ENCODE data around the gene PCMTD2.
A peak's percentile ranks its signal among the peaks of the same experiment; 100 is the strongest.
"Not testable (repeated sequence)": the region's sequence is repeated elsewhere in the genome, so short reads cannot be mapped to it uniquely, and the experiment has no call there.

PCMTD2 gene

DNA sequence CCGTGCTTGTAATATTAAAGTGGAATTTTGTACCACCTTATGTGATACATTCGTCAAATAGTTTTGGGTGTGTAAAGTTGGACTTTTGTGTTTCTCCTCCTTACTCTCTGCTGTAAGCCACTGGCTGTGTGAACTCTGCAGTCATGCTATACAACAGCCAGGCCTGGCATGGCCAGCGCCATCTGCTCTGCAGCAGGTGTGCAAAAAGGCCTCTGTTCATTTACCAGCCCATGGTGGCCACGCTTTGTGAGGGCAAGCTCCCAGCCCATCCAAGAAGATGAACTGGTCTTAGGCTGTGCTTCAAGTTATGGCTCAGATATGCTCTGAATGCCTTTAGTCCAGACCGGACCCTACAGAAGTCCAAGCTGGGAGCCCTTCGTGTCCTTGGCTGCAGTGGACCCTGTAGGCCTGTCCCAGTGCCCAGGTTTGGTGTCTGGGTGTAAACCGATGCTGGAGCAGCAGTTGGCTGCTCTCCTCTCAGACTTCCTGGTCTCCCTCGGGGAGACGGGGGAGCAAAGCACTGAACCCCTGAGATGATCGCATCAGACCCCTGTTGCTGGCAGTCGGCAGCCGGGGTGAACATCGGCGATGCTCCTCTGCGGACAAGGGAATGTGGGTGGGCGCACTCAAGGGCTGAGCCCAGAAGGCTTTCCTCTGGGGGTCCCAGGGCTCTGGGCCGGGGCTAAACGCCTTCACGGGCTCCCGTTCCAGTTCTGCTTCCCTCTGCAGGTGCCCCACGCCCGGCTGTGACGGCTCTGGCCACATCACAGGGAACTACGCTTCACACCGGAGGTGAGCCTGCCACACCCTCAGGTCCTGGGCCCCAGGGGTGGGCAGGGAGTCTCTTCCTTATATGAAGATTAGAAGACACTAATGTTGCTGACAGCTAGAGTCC is 28.6 kb upstream of the PCMTD2 start:
- no peak for DNase-seq (ENCODE audit: low read depth in 1 of 2, low spot score in 1 of 2)
- in situ Hi-C loops (cut with HindIII; ENCODE audit: low pct_unique_long_range_greater_than_20kb, low sequenced_read_pairs) = no loop called here
- no peak for TF ChIP-seq JUND (IDR thresholded peaks at IDR 0.05; ENCODE audit: low read depth)

DNA sequence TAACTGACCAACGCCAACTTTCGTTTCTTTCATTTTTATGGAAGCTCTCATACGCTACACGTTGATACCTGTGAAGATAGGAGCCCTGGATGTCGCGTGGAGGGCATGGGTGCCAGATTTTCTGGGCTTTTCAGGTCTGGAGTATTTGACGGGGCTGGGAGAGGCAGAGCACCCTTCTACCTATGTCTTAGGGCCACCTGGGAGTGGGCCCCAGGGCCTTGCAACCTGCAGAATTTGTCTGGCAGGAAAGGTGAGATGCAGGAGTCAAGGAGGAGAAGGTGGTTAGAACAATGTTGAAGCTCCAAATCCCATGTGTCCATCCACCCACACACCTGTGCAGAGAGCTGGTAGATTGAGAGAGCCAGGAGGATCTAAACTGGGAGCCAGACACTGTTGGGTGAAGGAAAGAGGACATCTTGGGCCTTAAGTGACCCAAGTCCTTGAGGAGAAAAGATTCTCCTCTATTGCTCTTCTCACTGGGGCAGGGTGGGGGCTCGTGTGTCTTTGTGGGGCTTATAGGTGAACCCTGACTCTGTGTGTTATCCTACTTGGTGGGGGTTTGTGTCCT is 27.4 kb upstream of the PCMTD2 start:
- in situ Hi-C loops (cut with HindIII; ENCODE audit: low pct_unique_long_range_greater_than_20kb, low sequenced_read_pairs) = no loop called here
- DNase-seq (ENCODE audit: low read depth in 1 of 2, low spot score in 1 of 2) = no peak
- TF ChIP-seq JUND (IDR thresholded peaks at IDR 0.05; ENCODE audit: low read depth) = no peak

DNA sequence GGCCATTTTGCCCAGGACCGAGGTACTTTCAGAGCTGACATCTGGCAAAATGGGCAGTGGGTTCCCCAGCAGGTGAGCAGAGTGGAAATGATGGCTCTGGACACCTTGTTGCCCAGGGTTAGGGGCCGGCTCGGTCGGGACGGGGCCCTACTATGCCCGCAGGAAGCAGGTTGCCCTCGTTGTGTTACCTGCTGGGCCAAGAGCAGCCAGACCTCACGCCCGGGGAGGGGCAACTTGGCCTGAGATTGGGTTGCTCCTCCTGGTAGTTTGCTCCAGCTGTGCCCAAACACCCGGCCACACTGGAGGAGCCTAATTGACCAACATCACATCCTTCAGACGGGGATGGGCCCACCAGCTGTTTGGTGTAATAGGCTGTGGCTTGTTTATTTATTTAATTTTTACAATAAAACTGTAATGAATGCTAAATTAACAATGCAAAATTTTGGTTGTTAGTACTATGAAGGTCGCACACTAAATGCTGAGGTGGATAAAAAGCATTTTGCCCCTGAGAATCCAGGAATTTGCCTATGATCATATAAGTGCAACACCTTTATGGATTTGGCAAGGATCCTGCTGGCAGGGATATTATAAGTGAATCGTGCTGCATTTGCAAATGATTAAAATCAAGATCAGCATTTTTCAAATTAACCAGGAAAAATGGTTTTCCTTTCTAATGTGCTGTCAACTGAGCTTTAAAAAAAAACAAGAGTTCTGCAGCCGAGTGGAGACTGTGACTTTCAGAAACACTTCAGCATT is 26.6 kb upstream of the PCMTD2 start:
- DNase-seq (ENCODE audit: low read depth in 1 of 2, low spot score in 1 of 2) = no peak
- TF ChIP-seq JUND (IDR thresholded peaks at IDR 0.05; ENCODE audit: low read depth) = no peak
- in situ Hi-C loops (cut with HindIII; ENCODE audit: low pct_unique_long_range_greater_than_20kb, low sequenced_read_pairs) = no loop called here

DNA sequence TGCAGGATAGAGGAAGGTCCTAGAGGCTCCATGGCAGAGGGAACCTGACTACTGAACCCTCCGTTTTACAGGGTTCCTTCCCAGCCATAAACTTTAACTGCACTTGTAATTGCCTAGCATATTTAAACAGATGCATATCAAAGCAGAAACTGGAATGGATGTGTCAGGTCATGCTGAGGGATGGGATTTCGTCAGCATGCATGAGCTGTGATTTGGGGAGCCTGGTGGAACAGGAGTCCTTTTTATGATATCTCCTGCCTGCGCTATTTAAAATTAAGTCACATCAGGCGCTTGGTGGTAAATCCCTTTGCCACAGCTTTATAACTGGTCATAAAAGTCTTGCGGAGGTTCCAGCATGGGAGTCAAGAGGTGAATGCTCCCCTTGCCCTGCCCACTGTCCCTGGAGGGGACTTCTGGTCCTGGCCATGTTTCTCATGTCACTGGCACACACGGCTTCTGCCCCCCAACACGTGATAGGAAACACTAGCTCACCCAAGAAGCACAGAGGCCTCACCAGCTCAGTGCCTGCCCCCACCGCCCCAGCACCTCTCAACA is 26.0 kb upstream of the PCMTD2 start:
- in situ Hi-C loops (cut with HindIII; ENCODE audit: low pct_unique_long_range_greater_than_20kb, low sequenced_read_pairs) = no loop called here
- TF ChIP-seq JUND (IDR thresholded peaks at IDR 0.05; ENCODE audit: low read depth) = no peak
- DNase-seq (ENCODE audit: low read depth in 1 of 2, low spot score in 1 of 2) = no peak

DNA sequence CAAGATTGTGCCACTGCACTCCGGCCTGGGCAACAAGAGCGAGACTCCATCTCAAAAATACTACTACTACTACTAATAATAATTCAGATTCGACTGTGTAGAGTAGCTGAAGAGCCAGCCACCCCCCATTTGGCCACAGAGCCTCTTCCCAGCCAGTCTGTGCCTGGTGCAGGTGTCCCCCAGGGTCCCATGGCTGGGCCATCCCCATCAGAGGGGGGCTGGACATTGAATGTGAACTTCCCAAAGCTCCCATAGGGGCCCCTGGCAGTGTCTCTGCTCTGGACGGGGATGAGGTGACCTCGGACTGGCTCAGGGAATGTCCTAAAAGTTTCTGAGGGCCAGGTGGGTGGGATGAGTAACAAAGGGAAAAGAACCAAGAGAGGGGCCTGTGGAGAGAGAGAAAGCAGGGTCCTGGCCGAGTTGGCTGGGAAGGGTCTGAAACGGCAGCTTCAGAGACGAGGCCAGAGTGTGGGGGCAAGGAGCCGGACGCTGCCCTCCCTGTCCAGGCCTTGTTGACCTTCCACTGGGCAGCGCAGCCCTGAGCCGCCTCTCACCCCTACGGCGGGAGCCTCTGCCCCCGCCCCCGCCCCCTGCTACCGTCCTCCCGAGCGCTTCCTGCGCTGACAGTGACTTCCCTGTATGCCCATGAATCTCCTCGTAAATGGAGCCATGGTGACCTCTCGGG is 24.9 kb upstream of the PCMTD2 start:
- in situ Hi-C loops (cut with HindIII; ENCODE audit: low pct_unique_long_range_greater_than_20kb, low sequenced_read_pairs) = no loop called here
- no peak for TF ChIP-seq JUND (IDR thresholded peaks at IDR 0.05; ENCODE audit: low read depth)
- DNase-seq (ENCODE audit: low read depth in 1 of 2, low spot score in 1 of 2) = no peak

DNA sequence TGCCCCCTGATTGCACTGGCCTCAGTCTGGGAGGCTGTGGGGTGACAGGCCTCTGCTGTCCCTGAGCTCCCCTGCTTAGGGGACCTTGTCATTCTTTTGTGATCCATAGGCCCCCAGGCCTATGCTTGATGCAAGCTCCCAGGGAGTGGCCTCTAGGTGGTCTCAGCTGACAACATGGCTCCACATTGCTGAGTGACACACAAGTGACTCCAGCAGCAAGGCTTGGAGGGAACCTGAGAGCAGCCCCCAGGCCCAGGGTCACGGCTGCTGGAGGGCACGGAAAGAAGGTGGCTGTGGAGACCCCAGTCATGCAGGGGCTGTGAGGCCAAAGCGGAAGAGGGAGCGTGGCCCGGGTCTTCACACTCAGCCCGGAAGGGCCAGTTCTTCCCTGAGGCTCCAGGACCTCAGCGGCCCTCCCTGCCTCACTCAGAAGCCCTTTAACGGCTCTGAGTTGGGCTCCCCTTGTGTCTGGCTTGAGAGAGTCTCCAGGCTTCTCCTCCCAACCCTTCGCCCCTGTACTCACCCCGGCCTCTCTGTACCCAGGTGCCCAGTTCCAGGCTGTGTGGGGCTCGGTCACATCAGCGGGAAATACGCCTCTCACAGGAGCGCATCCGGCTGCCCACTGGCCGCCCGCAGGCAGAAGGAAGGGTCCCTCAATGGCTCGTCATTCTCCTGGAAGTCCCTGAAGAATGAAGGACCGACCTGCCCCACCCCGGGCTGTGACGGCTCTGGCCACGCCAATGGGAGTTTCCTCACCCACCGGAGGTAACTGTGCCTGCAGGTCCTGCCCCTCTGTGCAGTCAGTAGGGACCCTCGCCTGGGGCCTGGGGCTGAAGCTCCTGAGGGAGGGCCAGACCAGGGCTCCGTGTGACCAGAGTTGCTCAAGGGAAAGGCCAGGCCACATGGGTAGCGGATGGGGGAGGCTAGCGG is 23.7 kb upstream of the PCMTD2 start:
- in situ Hi-C loops (cut with HindIII; ENCODE audit: low pct_unique_long_range_greater_than_20kb, low sequenced_read_pairs) = no loop called here
- no peak for TF ChIP-seq JUND (IDR thresholded peaks at IDR 0.05; ENCODE audit: low read depth)
- DNase-seq (ENCODE audit: low read depth in 1 of 2, low spot score in 1 of 2) = no peak

DNA sequence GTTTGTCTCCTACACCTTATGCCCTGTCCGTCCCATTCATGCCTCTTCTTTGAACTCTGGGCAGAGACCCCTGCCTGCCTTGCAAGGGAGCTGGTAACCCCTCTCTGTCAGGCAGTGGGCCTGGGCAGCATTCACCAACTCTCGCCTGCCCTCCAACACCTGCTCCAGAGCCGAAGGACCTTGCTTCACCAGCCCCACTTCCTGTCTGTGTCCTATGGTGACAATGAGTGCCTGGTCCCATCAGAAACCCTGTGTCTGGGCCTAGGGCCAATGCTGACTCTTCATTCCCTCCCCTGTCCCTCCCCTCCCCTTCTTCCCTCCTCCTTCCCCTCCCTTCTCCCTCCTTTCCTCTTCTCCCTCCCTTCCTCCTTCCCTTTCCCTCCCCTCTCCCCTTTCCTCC is 22.8 kb upstream of the PCMTD2 start:
- peak in 1 of 2 experiments; percentile 56 for DNase-seq (ENCODE audit: low read depth in 1 of 2, low spot score in 1 of 2)
- in situ Hi-C loops (cut with HindIII; ENCODE audit: low pct_unique_long_range_greater_than_20kb, low sequenced_read_pairs) = no loop called here

DNA sequence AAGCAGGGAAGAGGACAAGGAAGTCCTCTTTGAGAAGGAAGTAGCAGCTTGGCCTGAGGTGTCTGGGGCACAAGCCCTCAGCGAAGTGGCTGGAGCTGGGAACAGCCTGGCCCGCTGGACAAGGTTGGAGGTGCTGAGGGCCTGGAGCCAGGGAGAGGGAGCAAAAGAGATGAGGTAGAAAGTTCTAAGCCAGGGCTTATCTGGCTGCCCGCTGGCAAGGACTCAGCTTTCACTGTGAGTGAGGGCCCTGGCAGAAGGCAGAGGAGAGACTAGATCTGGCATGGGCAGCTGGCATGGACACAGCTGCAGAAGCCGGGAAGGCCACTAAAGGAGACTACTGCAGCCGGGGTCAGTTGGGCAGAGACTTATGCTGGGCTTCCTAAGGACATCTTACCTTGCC is 21.8 kb upstream of the PCMTD2 start:
- no peak for TF ChIP-seq JUND (IDR thresholded peaks at IDR 0.05; ENCODE audit: low read depth)
- in situ Hi-C loops (cut with HindIII; ENCODE audit: low pct_unique_long_range_greater_than_20kb, low sequenced_read_pairs) = no loop called here
- peak in 1 of 2 experiments; percentile 47 for DNase-seq (ENCODE audit: low read depth in 1 of 2, low spot score in 1 of 2)

More for the DNA sequence above, 22.8 kb upstream of the PCMTD2 start:
- TF ChIP-seq JUND (IDR thresholded peaks at IDR 0.05; ENCODE audit: low read depth) = no peak

DNA sequence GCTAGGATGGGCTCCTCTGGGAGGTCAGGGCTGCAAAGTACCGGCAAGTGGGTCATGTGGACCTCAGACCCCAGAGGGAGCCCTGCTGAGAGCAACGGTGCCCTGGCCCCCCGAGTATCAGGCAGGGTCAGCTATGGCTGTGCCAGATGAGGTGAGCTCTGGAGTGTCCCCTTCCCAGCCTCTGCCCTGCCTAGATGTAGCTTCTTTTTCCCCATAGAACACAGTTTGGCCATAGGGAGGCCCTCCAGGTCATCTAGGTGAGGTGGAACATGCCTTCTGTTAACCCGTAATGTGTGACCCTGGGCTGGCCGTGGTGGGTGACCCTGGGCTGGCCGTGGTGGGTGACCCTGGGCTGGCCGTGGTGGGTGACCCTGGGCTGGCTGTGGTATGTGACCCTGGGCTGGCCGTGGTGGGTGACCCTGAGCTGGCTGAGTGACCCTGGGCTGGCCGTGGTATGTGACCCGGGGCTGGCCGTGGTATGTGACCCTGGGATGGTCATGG is 21.2 kb upstream of the PCMTD2 start:
- DNase-seq (ENCODE audit: low read depth in 1 of 2, low spot score in 1 of 2) = no peak
- in situ Hi-C loops (cut with HindIII; ENCODE audit: low pct_unique_long_range_greater_than_20kb, low sequenced_read_pairs) = no loop called here
- TF ChIP-seq JUND (IDR thresholded peaks at IDR 0.05; ENCODE audit: low read depth) = no peak

DNA sequence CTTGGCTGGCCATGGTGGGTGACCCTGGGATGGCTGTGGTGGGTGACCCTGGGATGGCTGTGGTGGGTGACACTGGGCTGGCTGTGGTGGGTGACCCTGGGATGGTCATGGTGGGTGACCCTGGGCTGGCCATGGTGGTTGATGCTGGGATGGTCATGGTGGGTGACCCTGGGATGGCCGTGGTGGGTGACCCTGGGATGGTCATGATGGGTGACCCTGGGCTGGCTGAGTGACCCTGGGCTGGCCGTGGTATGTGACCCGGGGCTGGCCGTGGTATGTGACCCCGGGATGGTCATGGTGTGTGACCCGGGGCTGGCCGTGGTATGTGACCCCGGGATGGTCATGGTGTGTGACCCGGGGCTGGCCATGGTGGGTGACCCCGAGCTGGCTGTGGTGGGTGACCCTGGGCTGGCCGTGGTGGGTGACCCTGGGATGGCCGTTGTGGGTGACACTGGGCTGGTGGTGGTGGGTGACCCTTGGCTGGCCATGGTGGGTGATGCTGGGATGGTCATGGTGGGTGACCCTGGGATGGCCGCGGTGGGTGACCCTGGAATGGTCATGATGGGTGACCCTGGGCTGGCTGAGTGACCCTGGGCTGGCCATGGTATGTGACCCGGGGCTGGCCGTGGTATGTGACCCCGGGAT is 20.5 kb upstream of the PCMTD2 start:
- in situ Hi-C loops (cut with HindIII; ENCODE audit: low pct_unique_long_range_greater_than_20kb, low sequenced_read_pairs); DNase-seq (ENCODE audit: low read depth in 1 of 2, low spot score in 1 of 2): not testable (repeated sequence)
